GM23338 (cell line): ENCODE measurements around the gene ESR1.

ENCODE experiments used
- EZH2 ChIP-seq: fragments of 200-600 bp; sonication (generic); IDR thresholded peaks from one replicate; pipeline ENCODE4 v1.8.0; 2017; ENCODE audit warnings: antibody characterized with exemption, mild to moderate bottlenecking, low read depth; ENCODE audit not compliant: unreplicated experiment
- EZH2phosphoT487 ChIP-seq: fragments of 200-600 bp; sonication (generic); IDR thresholded peaks from one replicate; pipeline ENCODE4 v1.8.1; 2018; ENCODE audit warnings: antibody characterized with exemption; ENCODE audit not compliant: unreplicated experiment
- POLR2AphosphoS5 ChIP-seq: IDR thresholded peaks from 2 replicates; pipeline ENCODE4 v1.6.1; 2016; ENCODE audit warnings: antibody characterized with exemption, low read depth
- STAT1 ChIP-seq: IDR thresholded peaks from one replicate; pipeline ENCODE4 v1.6.1; 2016; ENCODE audit warnings: antibody characterized with exemption; ENCODE audit not compliant: unreplicated experiment
- ZNF331 ChIP-seq: fragments of 250-450 bp; sonication (Bioruptor Pico); IDR thresholded peaks from 2 replicates; pipeline ENCODE4 v1.5.0; 2020; ENCODE audit warnings: low read depth, mild to moderate bottlenecking, moderate library complexity
- TF ChIP-seq, protein P1 (sequence below), 2 experiments: fragments of 200-600 bp in 1 of 2; sonication (generic) in 1 of 2; conservative IDR thresholded peaks; 2 replicates each; pipeline versions ENCODE4 v1.5.1 to v1.6.1; 2016 to 2017; ENCODE audit warnings: antibody characterized with exemption in 2 of 2, low read depth in 2 of 2, mild to moderate bottlenecking in 2 of 2, moderate library complexity in 1 of 2
- TF ChIP-seq, protein P2 (sequence below): IDR thresholded peaks from one replicate; pipeline ENCODE4 v1.6.1; 2018; ENCODE audit warnings: antibody characterized with exemption; ENCODE audit not compliant: unreplicated experiment

DNA sequence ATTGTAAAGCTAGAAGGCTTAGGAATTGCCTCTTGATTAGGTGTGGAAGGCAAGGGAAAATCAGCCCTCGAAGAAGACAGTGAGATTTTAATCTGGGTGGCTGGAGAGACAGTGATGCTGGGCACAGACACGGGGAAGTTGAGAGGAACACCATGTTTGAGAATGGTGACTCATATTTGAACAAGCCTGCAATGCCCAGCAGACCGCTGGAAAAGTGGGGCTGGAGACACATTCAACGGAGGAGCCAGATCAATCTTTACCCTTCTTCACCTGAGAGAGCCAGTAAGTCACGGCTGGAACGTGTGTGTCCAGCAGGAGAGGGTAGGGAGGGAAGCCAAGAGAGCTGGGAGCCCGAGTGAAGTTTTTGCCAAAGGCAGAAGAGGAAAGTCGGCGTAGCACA is 3.7 kb upstream of the ESR1 start:
- no peak for TF ChIP-seq ZNF331 (CRISPR knock-in tag)
- TF ChIP-seq, protein P1, sequence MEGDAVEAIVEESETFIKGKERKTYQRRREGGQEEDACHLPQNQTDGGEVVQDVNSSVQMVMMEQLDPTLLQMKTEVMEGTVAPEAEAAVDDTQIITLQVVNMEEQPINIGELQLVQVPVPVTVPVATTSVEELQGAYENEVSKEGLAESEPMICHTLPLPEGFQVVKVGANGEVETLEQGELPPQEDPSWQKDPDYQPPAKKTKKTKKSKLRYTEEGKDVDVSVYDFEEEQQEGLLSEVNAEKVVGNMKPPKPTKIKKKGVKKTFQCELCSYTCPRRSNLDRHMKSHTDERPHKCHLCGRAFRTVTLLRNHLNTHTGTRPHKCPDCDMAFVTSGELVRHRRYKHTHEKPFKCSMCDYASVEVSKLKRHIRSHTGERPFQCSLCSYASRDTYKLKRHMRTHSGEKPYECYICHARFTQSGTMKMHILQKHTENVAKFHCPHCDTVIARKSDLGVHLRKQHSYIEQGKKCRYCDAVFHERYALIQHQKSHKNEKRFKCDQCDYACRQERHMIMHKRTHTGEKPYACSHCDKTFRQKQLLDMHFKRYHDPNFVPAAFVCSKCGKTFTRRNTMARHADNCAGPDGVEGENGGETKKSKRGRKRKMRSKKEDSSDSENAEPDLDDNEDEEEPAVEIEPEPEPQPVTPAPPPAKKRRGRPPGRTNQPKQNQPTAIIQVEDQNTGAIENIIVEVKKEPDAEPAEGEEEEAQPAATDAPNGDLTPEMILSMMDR (conservative IDR thresholded peaks at IDR 0.05; ENCODE audit: low read depth in 2 of 2): no peak
- no peak for TF ChIP-seq EZH2
- no peak for TF ChIP-seq STAT1
- no peak for TF ChIP-seq POLR2AphosphoS5
- no peak for TF ChIP-seq EZH2phosphoT487
- TF ChIP-seq, protein P2, sequence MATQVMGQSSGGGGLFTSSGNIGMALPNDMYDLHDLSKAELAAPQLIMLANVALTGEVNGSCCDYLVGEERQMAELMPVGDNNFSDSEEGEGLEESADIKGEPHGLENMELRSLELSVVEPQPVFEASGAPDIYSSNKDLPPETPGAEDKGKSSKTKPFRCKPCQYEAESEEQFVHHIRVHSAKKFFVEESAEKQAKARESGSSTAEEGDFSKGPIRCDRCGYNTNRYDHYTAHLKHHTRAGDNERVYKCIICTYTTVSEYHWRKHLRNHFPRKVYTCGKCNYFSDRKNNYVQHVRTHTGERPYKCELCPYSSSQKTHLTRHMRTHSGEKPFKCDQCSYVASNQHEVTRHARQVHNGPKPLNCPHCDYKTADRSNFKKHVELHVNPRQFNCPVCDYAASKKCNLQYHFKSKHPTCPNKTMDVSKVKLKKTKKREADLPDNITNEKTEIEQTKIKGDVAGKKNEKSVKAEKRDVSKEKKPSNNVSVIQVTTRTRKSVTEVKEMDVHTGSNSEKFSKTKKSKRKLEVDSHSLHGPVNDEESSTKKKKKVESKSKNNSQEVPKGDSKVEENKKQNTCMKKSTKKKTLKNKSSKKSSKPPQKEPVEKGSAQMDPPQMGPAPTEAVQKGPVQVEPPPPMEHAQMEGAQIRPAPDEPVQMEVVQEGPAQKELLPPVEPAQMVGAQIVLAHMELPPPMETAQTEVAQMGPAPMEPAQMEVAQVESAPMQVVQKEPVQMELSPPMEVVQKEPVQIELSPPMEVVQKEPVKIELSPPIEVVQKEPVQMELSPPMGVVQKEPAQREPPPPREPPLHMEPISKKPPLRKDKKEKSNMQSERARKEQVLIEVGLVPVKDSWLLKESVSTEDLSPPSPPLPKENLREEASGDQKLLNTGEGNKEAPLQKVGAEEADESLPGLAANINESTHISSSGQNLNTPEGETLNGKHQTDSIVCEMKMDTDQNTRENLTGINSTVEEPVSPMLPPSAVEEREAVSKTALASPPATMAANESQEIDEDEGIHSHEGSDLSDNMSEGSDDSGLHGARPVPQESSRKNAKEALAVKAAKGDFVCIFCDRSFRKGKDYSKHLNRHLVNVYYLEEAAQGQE: no peak
